Inferior parietal cortex (tissue), 1 donor: ENCODE measurements around the gene TMEM37.
"Not testable (repeated sequence)": the region's sequence is repeated elsewhere in the genome, so short reads cannot be mapped to it uniquely, and the experiment has no call there.

Source experiments
- DNase-seq: peaks from one replicate; pipeline ENCODE4 v3.0.0-alpha.2; 2016; ENCODE audit errors: extremely low spot score

Gene TMEM37, protein sequence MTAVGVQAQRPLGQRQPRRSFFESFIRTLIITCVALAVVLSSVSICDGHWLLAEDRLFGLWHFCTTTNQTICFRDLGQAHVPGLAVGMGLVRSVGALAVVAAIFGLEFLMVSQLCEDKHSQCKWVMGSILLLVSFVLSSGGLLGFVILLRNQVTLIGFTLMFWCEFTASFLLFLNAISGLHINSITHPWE

GRCh38 chr2:119431155-119431975, at the start of gene TMEM37:
TSS of gene TMEM37 (plus strand) at chr2:119431854. CDS start at chr2:119431904, 50 bp downstream.
- DNase-seq: no peak

- DNase-seq: no peak
These were observed 48.1 kb upstream of the TMEM37 start for GRCh38 chr2:119383410-119384140.

DNA sequence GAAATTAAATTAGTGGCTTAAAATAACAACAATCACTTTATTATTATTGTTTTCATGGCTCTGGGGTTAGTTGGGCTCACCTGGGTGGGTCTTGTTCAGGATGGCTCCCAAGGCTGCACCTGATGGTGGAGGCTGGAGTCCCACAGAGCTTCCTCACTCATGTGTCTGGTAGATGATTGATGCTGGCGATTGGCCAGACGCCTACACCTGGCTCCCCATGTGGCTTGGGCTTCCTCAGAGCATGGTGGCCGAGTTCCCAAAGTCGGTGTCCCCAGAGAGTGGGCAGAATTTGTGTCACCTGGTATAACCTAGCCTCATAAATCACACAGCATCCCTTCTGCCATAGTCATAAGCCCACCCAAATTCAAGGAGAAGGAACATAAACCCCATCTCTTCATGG, 46.7 kb upstream of the TMEM37 start:
- DNase-seq: no peak

DNA sequence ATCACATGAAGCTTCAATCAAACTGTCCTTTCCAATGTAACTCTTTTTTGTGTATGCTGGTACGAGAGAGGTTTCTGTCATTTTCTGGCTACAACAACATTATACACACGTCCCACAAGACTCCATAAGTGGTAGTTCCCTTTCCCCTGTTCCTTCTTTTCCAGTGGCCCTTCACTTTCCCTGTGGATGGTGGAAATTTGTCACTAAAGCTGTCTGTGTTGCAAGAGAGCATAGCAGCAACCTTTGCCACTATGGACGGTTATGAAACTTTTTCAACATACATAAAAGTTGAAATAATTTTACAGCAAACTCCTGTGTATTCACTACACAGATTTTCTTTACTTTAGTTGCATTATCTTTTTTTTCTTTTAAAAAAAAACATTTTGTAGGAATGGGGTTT, 46.2 kb upstream of the TMEM37 start:
- no peak for DNase-seq

DNA sequence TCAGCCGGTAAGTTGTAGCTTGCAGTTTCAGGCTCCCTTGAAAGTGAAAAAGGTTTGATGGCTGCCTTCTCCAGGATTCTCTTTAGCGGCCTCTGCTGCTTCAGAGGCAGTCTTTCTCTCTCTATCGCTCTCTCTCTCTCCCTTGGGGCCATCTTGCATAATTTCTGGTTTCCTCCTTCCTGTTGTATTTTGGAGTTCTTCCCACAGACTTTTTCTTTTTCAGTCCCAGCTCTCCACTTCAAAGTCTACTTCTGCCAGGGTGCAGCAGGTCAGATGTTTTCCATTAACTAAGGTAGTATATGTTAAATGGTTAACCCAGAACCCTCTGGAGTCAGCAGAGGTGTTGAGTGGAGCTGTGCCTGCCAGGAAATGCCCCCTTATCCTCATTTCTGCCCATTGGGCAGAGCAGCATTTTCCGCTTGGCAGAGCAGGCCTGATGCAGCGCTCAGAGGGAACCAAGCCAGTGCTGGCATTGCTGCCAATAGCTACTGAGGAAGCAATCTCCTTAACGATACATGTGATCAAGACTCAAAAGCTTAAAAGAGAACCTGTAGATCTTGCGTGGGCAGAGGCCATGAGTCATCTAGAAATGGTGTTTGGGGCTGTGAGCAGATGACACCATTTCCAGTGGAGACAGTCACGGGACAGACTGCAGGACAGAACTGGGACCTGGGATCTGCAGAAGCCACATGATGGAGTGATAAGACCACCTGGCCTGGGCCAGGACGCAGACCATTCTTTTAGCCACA, 44.1 kb upstream of the TMEM37 start:
- DNase-seq: peak; percentile 72

- DNase-seq: no peak
These were observed 41.9 kb upstream of the TMEM37 start for GRCh38 chr2:119389615-119390306.

DNA sequence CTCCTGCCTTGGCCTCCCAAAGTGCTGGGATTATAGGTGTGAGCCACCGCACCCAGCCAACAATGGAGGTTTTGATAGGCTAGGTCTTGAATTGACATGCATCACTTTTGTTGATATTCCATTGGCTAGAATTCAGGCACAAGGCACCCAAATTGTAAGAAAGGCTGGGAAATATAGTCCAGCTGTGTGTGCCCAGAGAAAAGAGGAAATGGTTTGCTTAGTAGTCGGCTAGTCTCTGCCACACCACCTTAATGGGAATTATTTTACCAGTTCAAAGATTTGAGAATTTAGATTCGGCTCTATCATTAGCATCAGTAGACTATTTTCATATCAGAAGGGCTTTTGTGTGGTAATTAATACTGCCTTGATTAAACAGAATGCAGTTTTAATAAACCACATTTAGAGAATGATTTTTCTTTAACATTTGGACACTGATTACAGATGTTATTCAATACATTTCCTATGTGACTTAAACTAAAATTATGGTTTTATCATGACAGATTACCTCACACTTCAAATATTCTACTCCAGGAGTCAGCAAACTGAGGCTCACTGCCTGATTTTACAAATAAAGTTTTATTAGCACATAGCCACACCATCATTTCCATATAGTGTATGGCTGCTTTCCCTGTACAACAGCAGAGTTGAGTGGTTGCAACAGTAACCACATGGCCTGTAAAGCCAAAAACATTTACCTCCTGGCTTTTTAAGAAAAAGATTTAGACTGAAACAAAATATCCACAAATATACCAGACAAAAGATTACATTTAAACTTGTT, 37.5 kb upstream of the TMEM37 start:
- no peak for DNase-seq

DNA sequence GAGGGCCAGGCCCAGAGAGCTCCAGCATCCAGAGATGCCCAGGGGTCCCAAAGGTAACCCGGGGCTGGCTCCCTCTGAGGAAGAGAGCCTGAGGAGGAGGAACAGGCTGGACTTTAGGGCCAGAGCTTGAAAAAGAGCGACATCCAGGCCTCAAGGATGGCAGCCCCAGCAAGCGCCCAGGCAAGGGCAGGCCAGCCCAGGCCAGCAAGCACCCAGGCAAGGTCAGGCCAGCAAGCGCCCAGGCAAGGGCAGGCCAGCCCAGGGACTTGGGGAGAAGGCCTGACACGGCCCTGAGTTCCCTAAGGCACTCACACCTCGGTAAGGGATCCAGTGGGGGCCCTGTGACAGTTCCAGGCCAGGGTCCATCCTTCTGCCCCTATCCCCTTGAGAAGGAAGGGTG, 34.5 kb upstream of the TMEM37 start:
- DNase-seq: no peak

DNA sequence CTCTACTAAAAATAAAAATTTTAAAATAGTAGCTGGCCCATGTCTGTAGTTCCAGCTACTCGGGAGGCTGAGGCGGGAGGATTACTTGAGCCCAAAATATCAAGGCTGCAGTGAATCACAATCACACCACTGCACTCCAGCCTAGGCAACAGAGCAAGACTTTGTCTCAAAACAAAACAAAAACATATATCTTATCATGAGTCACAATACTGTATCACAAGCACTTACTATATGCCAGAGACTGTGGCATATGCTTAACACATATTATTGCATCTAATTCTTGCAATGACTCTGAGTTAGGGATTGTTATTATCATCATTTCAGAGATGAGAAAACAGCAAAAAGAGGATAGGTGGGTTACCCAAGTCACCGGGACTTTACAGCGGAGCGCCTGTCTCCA, 29.5 kb upstream of the TMEM37 start:
- DNase-seq: no peak

GRCh38 chr2:119402645-119403560, 28.8 kb upstream of the TMEM37 start:
- no peak for DNase-seq

- not testable (repeated sequence) for DNase-seq
These were observed 28.0 kb upstream of the TMEM37 start for GRCh38 chr2:119403618-119404017.

DNA sequence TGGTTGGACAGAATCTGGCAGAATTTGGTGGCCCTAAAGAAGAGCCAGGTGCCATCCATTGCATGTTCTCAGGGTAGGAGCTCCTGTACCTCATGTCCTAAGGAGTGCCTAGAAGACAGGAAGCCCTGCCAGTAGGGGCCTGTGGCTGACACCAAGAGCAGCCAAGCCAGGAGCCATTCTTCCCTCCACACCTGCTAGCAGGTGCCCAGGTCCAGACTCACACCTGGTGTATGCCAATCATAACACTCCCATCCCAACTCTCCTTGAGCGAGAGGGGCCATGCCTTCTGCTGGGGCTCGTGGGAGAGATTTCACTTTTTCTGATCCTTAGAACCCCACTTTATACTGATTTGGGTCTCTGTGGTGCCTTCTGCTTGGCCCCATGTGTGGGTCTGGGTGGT, 26.5 kb upstream of the TMEM37 start:
- DNase-seq: no peak

DNA sequence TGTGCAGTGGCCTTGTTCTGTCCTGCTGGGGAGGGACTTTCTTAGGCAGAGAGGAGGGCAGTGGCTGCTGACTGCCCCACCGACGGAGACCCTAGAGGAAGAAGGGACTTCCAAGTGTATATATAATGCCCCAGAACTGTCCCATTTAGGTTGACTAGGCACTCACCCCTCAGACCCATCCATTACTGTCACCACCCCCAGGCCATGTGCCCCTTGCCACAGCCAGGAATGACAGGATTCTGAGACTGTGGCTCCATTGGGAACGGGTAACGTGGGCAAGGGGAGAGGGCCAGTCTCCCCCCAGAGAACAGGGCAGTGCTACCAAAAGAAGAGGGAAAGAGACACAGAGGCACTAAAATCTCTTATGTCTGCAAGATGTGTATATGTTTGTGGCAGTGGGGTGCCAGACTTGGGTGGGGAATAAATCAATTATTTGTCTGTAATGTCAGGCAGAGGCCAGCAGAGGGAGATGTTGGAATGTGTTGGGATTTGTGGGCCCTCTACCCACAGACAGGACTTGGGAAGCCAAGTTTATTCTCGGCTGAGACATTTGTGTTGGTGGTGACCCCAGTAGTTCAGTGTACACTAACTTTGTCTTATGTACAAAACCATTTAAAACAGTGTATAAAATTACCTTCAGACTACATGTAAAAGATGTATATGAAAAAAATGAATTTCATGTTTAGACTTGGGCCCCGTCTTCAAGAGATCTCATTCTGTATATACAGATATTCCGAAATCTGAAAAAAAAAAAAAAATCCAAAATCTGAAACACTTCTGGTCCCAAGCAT, 24.0 kb upstream of the TMEM37 start:
- peak; percentile 82 for DNase-seq

- DNase-seq: no peak
These were observed 23.4 kb upstream of the TMEM37 start for GRCh38 chr2:119408221-119408619.

GRCh38 chr2:119409506-119409905, 22.1 kb upstream of the TMEM37 start:
- no peak for DNase-seq

GRCh38 chr2:119414894-119415293, 16.8 kb upstream of the TMEM37 start:
- DNase-seq: no peak

DNA sequence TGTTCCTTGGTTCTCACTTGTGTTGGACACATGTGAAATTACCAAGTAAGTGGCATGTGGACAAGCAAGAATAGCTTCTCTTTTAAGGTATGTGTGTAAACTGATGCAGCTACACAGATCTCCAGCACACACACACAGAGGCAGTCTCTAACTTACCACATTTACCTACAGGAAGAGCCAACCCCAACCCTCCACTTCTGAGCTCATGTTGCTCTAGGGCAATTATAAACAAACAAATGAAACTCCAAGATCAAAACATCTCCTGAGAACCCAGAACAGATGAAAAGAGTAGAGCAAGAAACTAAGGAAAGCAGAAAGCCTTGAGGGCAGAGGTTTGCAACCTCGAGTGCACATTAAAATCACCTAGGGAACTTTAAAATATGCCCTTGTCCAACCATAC, 16.0 kb upstream of the TMEM37 start:
- DNase-seq: no peak

GRCh38 chr2:119416299-119416923, 15.2 kb upstream of the TMEM37 start:
- DNase-seq: no peak
